ENCODE data around the gene ANAPC7. TPM values are rescaled to one million over a fixed set of nuclear protein-coding genes. Genes with fewer than 3 reads are reported as not detected.

ANAPC7 gene
- total RNA-seq, 4 donors from 2014 or later: 26.0 to 38.4 (median 32.2) TPM

- no peak for TF ChIP-seq CTCF (IDR thresholded peaks at IDR 0.05; ENCODE audit: low read depth)
These were observed 22.9 kb upstream of the ANAPC7 start for GRCh38 chr12:110426406-110426805.

GRCh38 chr12:110424237-110424636 is 20.7 kb upstream of the ANAPC7 start:
- no peak for TF ChIP-seq CTCF (IDR thresholded peaks at IDR 0.05; ENCODE audit: low read depth)

- TF ChIP-seq CTCF (IDR thresholded peaks at IDR 0.05; ENCODE audit: low read depth): no peak
These were observed 18.2 kb upstream of the ANAPC7 start for GRCh38 chr12:110421701-110422100.

GRCh38 chr12:110421159-110421661 is 17.7 kb upstream of the ANAPC7 start:
- no peak for TF ChIP-seq CTCF (IDR thresholded peaks at IDR 0.05; ENCODE audit: low read depth)

- TF ChIP-seq CTCF (IDR thresholded peaks at IDR 0.05; ENCODE audit: low read depth): no peak
These were observed 621 bp upstream of the ANAPC7 start for GRCh38 chr12:110403976-110404682.

GRCh38 chr12:110382683-110383082 is 20.8 kb downstream of the ANAPC7 start:
- TF ChIP-seq CTCF (IDR thresholded peaks at IDR 0.05; ENCODE audit: low read depth): no peak

- TF ChIP-seq CTCF (IDR thresholded peaks at IDR 0.05; ENCODE audit: low read depth): no peak
These were observed 23.9 kb downstream of the ANAPC7 start for GRCh38 chr12:110379631-110380030.
